NCI-H2227 (cell line): Measurements from ENCODE around the gene SLC34A3.

Source experiments
- DNase-seq: peaks from one replicate; lab custom pipeline; 2025; ENCODE audit not compliant: unreplicated experiment; lab: John Stamatoyannopoulos, UW

The SLC34A3 gene

DNA sequence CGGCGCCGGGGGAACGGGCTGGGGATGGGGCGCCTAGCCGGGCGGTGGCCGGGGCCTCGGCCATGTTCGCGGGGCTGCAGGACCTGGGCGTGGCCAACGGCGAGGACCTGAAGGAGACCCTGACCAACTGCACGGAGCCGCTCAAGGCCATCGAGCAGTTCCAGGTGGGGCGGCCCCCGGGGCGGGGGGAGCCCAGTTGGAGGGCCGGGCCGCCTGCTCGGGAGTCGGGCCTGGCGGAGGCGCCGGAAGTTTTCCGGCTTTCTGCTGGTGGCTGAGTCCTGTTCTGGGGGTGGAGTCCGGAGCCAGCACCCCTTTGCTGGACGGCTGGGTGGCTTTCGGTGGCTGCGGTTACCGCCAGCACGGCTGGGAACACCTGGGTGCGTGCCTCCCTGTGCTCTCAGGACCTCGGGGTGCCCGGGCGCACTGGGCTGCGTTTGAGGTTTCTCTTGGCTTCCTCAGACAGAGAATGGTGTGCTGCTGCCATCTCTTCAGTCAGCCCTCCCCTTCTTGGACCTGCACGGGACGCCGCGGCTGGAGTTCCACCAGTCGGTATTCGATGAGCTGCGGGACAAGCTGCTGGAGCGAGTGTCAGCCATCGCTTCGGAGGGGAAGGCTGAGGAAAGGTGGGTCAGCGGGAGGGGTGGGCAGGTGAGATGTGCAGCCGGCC is 24.9 kb downstream of the SLC34A3 start:
- peak; percentile 72 for DNase-seq

DNA sequence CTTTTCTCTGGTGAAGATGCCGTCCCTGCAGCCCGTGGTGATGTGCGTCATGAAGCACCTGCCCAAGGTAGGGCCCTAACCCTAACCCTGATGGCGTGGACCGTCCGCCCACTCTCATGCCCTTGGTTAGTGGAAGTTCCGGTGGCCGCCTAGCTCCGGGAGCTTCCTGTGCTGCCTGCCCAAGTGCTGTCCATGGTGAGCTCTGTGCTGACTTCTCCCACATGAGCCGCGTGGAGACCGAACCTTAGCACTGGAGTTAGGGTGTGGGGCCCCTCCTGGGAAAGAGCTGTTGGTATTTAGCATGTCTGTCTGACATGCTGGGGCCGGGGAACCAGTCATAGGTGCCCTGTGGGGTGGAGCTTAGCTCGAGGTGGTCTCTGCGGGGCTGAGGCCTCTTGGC is 25.7 kb downstream of the SLC34A3 start:
- no peak for DNase-seq

DNA sequence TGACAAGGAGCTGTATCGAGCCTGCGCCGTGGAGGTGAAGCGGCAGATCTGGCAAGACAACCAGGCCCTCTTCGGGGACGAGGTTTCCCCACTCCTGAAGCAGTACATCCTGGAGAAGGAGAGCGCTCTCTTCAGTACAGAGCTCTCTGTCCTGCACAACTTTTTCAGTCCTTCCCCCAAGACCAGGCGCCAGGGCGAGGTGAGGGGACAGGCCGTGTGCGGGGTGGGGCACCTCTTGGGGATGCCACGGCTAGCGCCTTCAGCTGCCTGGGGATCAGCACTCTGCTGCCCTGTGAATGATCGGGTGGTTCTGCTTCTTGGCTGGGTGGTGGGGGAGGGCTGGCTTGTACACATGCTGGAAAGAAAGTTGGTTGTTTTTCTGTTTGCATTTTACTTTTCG is 26.2 kb downstream of the SLC34A3 start:
- no peak for DNase-seq

DNA sequence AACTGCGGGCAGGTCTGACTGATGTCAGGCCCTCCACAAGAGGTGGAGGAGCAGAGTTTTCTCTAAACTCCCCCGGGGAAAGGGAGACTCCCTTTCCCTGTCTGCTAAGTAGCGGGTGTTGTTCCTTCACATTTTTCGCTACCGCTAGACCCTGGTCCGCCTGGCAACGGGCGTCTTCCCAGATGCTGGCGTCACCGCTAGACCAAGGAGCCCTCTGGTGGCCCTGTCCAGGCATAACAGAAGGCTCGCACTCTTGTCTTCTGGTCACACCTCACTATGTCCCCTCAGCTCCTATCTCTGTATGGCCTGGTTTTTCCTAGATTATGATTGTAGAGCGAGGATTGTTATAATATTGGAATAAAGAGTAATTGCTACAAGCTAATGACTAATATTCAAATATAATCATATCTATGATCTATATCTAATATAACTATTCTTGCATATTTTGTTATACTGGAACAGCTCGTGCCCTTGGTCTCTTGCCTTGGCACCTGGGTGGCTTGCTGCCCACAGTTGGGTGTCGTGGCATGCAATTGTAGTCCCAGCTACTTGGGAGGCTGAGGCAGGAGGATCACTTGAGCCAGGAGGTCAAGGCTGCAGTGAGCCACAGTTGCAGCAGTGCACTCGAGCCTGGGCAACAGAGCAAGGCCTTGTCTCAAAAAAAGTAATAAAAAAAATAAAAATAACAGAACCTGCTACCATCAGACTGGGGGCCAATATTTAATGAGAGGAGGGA is 31.6 kb downstream of the SLC34A3 start:
- peak; percentile 15 for DNase-seq

DNA sequence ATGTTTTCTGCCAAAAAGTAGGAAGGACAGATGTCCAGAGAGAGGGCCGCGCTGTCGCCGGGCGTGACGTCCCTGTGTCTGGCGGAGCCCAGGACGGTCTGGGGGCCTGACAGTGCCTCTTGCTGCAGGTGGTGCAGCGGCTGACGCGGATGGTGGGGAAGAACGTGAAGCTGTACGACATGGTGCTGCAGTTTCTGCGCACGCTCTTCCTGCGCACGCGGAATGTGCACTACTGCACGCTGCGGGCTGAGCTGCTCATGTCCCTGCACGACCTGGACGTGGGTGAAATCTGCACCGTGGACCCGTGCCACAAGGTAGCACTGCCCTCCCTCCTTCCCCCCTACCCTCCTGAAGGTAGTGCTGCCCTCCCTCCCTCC is 32.2 kb downstream of the SLC34A3 start:
- no peak for DNase-seq

DNA sequence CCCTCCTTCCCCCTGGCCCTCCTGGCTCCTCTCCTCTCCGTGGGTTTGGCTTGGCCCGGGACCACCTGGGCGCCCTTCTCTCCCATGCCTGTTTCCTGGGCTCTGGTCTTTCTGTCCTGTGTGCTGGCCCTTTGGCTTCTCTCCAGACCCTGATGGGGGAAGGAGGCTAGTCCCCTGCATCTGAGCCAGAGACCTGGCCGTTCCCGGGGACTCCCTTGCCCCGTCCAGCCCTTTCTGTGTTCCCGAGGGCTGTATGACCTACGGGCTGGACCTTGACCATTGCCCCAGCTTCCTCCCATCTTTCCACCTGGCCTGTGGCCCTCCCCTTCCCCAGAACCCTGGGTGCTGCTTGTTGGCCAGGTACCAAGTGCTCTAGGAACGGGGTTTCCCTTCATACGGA is 32.8 kb downstream of the SLC34A3 start:
- DNase-seq = no peak

DNA sequence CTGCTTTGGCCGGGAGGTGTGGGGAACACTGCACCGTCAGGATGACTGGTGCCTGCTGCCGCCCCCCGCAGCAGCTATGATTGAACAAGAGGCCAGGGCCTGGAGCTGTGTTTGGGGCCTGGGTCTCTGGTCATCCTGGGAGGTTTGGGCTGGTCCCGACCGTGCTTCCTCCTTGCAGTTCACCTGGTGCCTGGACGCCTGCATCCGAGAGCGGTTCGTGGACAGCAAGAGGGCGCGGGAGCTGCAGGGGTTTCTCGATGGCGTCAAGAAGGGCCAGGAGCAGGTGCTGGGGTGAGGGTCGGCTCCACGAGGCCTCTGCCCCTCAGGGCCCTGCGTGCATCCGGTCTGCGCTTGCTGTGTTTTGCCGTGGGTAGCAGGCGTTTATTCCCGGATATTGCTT is 33.4 kb downstream of the SLC34A3 start:
- DNase-seq = no peak

DNA sequence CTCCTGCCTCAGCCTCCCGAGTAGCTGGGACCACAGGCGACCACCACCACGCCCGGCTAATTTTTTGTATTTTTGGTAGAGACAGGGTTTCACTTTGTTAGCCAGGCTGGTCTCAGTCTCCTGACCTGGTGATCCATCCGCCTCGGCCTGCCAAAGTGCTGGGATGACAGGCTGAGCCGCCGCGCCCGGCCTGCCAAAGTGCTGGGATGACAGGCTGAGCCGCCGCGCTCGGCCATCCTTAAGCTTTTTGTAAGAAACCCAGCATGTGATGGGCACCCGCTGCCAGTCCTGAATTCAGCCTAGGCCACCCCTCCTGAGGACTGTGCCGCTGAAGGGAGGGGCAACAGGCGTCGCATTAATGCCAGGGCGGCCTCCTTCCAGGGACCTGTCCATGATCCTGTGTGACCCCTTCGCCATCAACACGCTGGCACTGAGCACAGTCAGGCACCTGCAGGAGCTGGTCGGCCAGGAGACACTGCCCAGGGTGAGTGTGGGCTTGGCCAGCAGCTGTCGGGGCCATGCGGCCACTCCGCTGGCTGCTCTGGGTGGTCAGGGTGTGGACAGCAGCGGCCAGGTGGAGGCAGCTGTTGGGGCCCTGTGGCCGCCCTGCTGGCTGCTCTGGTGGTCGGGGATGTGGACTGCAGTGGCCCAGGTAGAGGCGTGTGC is 34.9 kb downstream of the SLC34A3 start:
- DNase-seq = no peak

DNA sequence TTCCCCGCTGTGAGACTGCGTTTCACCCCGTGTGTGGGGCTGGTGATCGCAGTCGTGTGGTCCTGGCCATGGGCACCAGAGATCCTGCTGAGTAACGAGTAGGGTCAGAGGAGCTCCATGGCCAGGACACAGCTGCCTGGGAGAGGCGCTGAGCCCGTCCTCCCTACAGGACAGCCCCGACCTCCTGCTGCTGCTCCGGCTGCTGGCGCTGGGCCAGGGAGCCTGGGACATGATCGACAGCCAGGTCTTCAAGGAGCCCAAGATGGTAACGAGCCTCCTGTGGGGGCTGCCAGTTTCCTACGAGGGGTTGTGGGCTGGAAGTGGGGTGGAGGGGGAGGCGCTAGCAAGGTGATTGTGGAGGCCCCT is 35.4 kb downstream of the SLC34A3 start:
- DNase-seq = no peak

DNA sequence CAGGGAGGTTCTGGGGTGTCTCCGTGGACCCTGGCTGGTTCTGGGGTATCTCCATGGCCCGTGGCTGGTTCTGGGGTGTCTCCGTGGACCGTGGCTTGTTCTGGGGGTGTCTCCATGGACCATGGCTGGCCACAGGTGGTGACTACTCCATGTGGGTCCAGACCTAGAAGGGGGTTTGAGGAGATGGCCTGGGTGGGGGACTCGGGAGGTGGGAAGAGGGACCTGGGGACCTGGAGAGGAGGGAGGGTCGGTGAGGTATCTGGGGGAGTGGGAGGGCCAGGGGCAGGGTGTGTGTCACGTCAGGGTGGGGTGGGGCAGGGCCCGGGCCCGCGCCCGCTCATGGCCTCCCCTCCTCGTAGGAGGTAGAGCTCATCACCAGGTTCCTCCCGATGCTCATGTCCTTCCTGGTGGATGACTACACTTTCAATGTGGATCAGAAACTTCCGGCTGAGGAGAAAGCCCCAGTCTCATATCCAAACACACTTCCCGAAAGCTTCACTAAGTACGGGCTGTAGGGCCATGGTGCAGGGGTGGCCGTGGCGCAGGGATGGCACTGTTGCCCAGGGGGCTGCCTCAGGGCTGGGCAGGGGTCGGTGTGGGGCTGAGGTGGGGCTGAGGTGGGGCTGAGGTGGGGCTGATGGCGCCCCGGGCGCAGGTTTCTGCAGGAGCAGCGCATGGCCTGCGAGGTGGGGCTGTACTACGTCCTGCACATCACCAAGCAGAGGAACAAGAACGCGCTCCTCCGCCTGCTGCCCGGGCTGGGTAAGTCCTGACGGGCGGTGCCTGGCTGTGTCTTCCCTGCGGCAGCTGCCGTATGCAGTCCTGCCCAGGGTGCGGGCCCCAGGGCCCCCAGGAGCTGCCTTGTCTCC is 36.1 kb downstream of the SLC34A3 start:
- no peak for DNase-seq

DNA sequence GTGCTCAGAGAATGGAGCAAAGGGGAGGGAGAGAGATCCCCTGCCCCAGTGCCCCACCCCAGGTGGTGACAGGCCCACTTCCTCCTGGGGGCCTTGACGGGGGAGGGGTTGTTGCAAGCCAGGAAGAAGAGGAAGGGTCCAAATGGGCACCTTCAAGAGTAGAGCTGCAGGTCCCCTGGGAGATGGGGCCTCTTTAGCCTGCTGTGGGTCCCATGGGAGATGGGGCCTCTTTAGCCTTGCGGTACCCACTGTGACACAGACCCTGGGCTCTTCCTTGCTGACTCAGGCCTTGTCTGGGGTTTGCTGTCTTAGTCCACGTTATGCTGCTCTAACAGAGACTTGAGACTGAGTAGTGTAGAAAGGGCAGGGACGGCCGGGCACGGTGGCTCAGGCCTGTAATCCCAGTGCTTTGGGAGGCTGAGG is 37.2 kb downstream of the SLC34A3 start:
- DNase-seq = no peak

DNA sequence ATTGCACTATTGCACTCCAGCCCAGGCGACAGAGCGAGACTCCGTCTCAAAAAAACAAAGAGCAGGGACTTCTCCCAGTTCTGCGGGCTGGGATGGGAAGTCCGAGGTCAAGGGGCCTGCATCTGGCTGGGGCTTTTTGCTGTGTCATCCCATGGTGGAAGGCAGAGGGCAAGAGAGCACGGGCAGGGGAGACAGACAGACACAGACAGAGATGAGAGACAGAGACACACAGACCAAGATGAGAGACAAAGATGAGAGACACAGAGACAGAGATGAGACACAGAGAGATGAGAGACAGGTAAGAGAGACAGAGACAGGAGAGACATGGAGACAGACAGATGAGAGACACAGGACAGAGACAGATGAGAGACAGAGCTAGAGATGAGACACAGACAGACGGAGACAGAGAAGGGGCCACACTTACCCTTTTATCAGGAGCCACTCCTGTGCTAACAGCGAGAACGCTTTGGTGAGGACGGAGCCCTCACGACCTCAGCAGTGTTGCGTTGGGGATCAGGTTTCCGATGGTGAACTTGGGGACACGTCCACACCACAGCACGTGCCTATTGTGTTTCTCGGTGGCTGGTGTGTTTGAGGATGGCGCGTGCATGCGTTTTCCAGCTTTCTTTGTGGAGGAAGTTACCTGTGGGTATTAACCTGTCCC is 38.0 kb downstream of the SLC34A3 start:
- DNase-seq = no peak

DNA sequence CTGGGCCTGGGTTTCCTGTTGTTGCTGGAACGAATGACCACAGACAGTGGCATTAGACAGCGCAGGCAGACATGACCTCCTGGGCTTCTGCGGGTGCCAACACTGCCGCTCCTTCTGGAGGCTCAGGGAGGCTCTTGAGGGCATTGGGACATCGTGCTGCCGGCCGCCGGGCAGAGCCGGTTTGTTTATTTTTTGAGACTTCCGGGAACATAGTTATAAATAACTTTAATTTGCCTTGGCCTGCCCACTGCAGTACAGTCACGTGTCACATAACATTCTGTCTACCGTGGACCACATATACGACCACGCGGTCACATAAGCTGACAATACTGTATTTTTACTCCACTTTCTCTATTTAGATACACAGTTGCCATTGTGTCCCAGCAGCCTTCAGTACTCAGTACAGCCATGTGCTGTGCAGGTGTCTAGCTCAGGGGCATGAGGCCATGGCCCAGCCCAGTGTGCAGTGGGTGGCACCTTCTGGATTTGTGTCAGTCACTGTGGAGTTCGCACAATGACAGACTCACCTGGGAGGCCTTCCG is 38.6 kb downstream of the SLC34A3 start:
- no peak for DNase-seq

DNA sequence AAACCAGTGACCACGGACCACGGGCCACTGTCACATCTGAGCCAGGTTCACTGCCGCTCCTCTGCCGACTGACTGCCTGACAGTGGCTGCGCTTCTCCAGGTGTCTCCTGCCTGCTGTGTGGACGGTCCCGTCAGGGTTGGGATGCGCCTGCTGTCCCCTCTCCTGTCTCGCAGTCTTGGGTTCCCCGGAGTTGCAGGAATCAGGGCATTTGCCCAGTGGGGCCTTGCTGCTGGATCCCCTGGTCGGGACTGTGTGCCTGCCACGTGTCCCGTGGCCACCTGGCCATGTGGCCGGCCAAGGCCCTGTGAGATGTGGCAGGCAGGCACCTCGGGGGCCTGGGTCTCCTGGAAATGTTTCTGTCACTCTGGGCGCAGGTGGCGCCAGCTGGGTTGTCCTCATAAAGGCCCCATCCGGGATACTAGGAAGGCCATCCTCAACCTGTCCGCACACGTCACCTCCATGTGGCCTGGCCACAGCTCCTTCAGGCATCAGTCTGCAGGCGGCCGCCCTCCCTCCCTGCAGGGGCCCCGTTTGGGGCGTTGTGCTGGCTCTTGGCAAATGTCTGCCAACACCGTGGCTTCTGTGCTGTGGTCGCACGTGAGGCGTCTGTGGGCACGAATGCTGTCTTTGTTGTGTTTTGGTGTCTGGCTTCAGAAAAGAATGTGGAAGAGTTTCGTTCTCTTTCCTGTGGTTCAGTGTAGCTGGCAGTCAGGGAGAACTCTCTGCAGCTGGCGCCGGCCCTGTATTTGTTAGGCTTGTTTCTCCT is 40.4 kb downstream of the SLC34A3 start:
- DNase-seq = no peak

DNA sequence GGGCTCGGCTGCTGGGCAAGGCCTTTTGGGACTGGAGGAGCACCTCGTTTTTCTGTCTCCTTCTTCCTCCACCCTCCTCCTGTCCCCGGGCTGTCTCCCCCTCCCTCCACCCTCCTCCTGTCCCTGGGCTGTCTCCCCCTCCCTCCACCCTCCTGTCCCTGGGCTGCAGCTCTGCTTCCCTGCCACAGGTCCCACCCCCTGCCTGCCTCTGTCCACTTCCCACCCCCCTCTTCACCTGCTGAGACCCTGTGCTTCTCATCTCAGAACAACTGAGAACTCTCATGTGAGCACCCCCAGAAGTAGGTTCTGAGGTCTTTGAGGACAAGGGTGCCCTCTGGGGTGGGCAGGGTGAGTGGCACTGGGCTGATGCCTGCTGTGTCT is 41.0 kb downstream of the SLC34A3 start:
- no peak for DNase-seq

DNA sequence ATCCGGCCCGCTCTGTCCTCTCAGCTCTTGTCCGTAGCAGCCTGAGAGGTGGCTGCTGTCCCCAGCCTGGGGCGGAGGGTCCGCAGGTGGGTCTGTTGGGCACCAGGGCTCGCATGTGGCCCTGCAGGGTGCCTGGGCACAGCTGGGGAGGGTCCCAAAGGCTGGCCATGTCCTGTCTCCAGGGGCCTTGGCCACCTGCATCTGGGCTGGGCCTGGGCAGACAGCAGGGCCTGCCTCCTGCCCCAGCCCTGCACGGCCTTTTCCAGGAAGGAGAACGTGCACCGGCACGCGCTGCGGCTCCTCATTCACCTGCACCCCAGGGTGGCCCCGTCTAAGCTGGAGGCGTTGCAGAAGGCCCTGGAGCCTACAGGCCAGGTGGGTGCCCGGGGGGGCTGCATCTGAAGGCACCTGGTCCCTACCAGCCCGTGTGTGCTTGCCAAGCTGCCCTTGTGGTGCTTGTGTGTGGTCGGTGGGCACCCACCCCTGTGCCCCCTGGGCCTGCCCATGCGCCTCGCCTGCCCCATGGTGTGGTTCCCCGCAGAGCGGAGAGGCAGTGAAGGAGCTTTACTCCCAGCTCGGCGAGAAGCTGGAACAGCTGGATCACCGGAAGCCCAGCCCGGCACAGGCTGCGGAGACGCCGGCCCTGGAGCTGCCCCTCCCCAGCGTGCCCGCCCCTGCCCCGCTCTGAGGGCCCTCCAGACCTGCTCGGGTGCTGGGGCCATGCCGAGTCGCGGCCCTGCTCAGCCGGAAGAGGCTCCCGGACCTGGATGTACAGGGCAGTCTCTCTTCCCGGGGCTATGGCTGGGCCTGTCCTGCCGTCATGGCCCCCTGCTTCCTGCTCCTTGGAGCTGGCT is 41.8 kb downstream of the SLC34A3 start:
- no peak for DNase-seq

DNA sequence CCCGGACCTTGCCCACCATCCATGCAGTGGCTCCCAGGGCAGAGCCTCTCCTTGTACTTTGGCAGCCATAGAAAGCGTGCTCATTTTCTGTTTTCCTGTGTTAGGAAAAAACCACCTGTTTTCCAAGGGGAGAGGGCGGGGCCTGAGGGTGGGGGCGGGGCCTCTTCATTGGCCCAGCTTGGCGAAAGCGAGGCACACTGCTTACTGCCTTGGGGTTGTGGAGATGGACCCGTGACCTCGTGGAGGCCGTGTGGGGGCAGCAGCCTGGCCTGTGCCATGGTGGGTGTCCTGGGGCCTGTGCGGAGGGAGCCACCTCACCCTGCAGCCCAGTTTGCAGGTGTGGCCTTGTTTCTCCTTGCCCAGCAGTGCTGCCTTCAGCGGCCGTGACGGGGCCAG is 42.4 kb downstream of the SLC34A3 start:
- DNase-seq = no peak

DNA sequence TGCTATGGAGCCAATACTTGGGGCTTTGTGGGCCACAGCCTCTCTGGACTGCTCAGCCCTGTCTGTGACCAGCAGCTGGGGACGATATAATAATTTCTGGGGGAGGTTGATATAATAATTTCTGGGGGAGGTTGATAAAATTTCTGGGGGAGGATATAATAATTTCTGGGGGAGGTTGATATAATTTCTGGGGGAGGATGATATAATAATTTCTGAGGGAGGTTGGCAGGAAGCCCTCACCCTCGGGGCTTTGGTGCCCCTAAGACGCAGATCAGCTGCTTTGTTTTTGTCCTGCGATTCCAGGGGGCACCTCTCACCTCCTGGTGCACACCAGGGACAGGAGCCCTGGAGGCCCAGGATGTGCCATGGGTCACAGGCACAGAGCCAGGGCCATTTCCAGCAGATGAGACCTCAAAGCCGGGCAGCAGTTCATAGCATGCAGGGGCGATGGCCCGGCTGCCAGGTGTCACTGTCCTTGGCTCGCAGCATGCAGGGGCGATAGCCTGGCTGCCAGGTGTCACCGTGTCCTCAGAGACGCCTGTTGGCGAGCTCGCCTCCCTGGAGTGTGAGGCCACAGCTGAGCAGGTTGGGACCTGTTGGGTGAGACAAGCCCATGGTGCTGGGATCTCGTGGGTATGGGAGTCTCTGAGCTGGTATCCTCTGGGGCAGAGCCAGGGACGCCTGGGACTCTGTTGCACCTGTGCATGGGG is 43.1 kb downstream of the SLC34A3 start:
- no peak for DNase-seq
